GM12875 (cell line): ENCODE measurements around the gene C2orf81.

Experiments
- H3K4me3 ChIP-seq: one replicate; pipeline ENCODE4 v1.5.1; 2011; ENCODE audit warnings: low read depth, low read length, control low read depth
- TF ChIP-seq, protein P1 (sequence below): IDR thresholded peaks from 2 replicates; pipeline ENCODE4 v1.5.1; 2011; ENCODE audit warnings: low read depth, mild to moderate bottlenecking, control low read depth, inconsistent platforms, low read length, moderate library complexity, borderline replicate concordance; ENCODE audit not compliant: insufficient read depth

C2orf81 gene

DNA sequence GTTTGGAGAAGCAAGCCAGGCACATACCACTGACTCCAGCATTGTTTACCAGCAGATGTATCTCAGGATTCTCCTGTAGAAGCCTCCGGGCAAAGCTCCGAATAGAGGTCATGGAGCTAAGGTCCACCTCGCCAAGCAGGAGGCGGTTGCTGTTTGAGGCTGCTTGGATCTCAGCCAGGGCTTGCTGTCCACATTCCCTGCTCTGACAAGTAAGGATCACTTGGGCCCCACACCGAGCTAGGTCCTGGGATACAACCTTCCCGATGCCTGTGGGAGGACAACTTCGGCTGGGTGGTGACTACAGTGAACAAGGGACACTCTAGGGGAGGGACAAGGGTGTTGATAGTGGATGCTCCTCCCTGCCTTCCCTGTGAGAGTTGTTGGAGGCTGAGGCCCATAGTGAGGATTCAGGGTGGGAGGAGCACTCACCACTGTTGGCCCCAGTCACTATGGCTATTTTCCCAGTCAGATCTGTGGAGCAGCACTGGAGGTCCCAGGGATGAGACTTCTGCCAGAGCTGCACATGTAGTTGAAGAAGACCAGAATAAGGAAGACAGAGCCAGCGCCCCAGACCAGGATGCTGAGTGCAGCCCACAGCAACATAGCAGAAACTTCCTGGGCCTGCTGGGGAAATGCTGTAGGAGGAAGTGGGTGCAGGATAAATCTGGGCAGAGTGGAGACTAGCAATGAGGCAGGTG, 8.3 kb downstream of the C2orf81 start:
- H3K4me3 ChIP-seq = no peak overlapping the region
- TF ChIP-seq, protein P1, sequence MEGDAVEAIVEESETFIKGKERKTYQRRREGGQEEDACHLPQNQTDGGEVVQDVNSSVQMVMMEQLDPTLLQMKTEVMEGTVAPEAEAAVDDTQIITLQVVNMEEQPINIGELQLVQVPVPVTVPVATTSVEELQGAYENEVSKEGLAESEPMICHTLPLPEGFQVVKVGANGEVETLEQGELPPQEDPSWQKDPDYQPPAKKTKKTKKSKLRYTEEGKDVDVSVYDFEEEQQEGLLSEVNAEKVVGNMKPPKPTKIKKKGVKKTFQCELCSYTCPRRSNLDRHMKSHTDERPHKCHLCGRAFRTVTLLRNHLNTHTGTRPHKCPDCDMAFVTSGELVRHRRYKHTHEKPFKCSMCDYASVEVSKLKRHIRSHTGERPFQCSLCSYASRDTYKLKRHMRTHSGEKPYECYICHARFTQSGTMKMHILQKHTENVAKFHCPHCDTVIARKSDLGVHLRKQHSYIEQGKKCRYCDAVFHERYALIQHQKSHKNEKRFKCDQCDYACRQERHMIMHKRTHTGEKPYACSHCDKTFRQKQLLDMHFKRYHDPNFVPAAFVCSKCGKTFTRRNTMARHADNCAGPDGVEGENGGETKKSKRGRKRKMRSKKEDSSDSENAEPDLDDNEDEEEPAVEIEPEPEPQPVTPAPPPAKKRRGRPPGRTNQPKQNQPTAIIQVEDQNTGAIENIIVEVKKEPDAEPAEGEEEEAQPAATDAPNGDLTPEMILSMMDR = no peak

DNA sequence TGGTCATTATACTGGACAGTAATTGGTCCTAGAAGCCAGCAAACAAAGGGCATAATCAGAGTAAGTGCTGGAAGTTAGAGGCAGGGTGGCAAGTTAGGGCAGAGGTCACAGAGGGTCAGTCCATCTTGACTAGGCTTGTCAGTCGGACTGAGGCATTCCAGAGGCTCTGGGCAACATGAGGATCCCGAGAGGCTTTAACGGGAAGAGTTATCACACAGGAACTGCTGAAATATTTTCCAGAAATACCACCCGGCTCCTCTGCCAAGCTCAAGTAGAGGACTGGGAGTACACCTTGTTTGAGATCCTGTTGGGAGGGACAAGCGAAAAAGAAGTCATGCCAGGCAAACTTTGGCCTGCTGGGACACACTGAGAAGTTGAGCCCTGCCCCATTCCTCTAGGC, 13.7 kb downstream of the C2orf81 start:
- TF ChIP-seq, protein P1 = no peak
- no peak overlapping the region for H3K4me3 ChIP-seq

DNA sequence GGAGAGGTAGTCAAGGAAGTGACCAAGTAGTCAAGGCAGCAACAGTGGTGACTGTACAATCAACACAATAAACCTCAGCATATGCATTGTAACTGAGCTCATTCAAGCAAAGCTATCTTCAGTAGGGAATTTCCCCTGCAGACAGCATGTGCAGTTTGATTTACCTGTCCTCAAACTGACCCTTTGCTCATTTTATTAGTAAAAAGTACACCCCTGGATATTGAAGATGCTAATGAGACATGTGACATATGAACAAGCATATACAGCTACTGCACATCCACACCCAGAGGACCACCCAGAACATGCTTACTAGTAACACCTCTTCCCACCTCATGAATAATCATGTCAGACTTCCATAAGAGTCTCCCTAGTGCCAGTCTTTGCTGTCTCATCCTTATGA, 15.4 kb downstream of the C2orf81 start:
- no peak overlapping the region for H3K4me3 ChIP-seq
- TF ChIP-seq, protein P1 = no peak

DNA sequence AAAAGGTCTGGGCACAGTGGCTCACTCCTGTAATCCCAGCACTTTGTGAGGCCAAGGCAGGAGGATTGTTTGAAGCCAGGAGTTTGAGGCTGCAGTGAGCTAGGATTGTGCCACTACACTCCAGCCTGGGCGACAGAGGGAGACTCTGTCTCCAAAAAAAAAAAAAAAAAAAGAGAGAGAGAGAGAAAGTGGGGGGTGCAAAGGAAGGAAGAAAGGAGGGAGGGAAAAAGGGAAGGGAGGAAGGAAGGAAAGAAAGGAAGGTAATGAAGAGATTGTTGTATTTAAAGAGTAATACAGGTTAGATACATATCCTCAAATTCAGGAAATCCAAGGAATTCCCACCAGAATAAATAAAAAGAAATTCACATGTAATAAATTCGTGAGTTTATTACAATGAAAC, 19.5 kb downstream of the C2orf81 start:
- TF ChIP-seq, protein P1 = no peak
- H3K4me3 ChIP-seq = no peak overlapping the region

DNA sequence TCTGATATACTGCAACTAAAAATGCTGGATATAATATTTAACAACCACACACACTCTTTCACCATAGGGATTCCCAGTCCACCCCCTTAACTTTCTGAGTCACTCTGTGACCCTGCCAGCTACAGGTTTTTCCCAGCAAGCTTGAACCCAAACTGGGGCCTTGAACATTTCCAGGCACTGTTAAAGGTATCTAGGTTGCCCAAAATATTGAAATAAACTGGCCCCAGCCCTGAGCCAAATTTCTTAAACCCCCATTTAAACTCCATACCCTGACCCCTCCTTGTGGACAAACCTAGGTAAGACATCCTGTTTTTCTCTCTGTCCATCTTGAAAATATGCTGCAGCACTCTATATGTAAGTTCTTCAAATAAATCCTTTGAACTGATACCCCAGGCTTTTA, 21.6 kb downstream of the C2orf81 start:
- no peak overlapping the region for H3K4me3 ChIP-seq
- TF ChIP-seq, protein P1 = peak; percentile 67; the same call in 1 of the 2 replicates

DNA sequence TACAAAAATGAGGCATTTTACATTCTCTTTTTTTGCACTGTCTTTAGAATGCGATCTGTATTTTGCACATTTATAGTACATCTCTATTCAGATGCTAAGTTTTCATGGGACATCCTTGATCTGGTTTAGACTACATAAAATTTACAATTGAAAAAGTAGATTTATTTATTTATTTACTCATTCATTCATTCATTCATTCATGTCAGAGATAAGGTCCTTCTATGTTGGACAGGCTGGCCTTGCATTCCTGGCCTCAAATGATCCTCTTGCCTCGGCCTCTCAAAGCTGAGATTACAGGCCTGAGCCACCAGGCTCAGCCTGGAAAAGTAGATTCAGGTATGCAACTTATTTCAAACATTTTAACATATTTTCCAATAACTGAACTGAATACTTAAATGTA, 25.3 kb downstream of the C2orf81 start:
- H3K4me3 ChIP-seq = no peak overlapping the region
- TF ChIP-seq, protein P1 = no peak

DNA sequence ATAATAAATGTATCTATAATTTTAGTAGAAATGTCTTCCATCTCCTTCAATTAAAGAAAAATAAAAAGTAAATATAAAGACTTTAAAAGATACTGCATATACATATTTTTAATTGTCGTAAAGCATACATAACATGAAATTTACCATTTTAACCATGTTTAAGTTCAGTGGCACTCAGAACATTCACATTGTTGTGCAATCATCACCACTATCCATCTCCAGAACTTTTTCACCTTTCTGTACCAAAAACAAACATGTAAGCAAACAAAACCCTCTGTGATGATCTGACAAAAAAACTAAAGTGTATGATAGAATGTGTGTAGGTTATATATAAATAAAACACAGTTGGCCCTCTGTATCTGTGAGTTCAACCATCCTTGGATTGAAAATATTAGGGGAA, 27.9 kb downstream of the C2orf81 start:
- TF ChIP-seq, protein P1 = no peak
- no peak overlapping the region for H3K4me3 ChIP-seq
